ENCODE data around the gene ELMOD1. TPM values are rescaled to one million over a fixed set of nuclear protein-coding genes. Genes with fewer than 3 reads are reported as not detected.

The ELMOD1 gene
- total RNA-seq (not detected), polyA plus RNA-seq (under 1 TPM; 0.14 to 0.42 TPM)

GRCh38 chr11:107590460-107591377, at the start of gene ELMOD1:
Gene ELMOD1 (plus strand): TSS chr11:107591147. CDS start chr11:107618190, 27,043 bp downstream.
- DNase-seq (ENCODE audit: low spot score) = peak; percentile 34
- under 1% methylated on average over 74 of the region's 74 CpGs for WGBS
- no peaks in the 10 kb centered on the region for H3K36me3 ChIP-seq (ENCODE audit: control insufficient read depth in 4 of 4, insufficient read depth in 3 of 4, low read depth in 1 of 4, low read length in 3 of 4)
- no peak within 1 kb of the TSS for H3K9ac ChIP-seq (ENCODE audit: low read depth in 1 of 2, low read length in 2 of 2)
- no peak for TF ChIP-seq YY1 (IDR thresholded peaks at IDR 0.05)
- no peak for TF ChIP-seq FOXA1 (IDR thresholded peaks at IDR 0.05)
- TF ChIP-seq SP1 (IDR thresholded peaks at IDR 0.05) = no peak
- TF ChIP-seq MAX (IDR thresholded peaks at IDR 0.05) = no peak
- TF ChIP-seq HNF4A (conservative IDR thresholded peaks at IDR 0.05) = no peak
- no peak for TF ChIP-seq ZBTB33 (IDR thresholded peaks at IDR 0.05)
- no peak for TF ChIP-seq JUND (IDR thresholded peaks at IDR 0.05)
- no peak for TF ChIP-seq GABPA (IDR thresholded peaks at IDR 0.05 in 1 of 2, conservative IDR thresholded peaks at IDR 0.05 in 1 of 2)
- TF ChIP-seq HNF4G (IDR thresholded peaks at IDR 0.05) = no peak
- no peak for TF ChIP-seq REST (IDR thresholded peaks at IDR 0.05)
- TF ChIP-seq EGR1 (IDR thresholded peaks at IDR 0.05; ENCODE audit: low read depth in 2 of 2) = no peak
- no peak for TF ChIP-seq RAD21 (IDR thresholded peaks at IDR 0.05)
- no peak for TF ChIP-seq FOXA2 (IDR thresholded peaks at IDR 0.05)
- TF ChIP-seq ATF3 (IDR thresholded peaks at IDR 0.05) = no peak
- no peak for TF ChIP-seq RXRA (IDR thresholded peaks at IDR 0.05)
- TF ChIP-seq CTCF (IDR thresholded peaks at IDR 0.05; ENCODE audit: low read depth, low read length, missing input control) = no peak
- no peak for TF ChIP-seq NR2F2 (IDR thresholded peaks at IDR 0.05)
- no peak for TF ChIP-seq TAF1 (conservative IDR thresholded peaks at IDR 0.05)
- no peaks in the 10 kb centered on the region for H3K9me3 ChIP-seq (ENCODE audit: control insufficient read depth in 4 of 4, low read length in 3 of 4)
- H3K4me3 ChIP-seq (ENCODE audit: low read depth in 1 of 3, low read length in 3 of 3) = peak within 1 kb of the TSS; percentile 70 to 76 (median 73)
- peaks cover 0 to 4% (median under 1%) of the 10 kb centered on the region in 4 donors for H3K27me3 ChIP-seq (ENCODE audit: control insufficient read depth in 4 of 4, insufficient read depth in 4 of 4, low read length in 3 of 4)
- peaks cover 10 to 23% (median 17%) of the 10 kb centered on the region in 4 donors for H3K4me1 ChIP-seq (ENCODE audit: control insufficient read depth in 4 of 4, insufficient read depth in 4 of 4, low read length in 3 of 4)
- no peak within 1 kb of the TSS for H3K27ac ChIP-seq (ENCODE audit: low read depth in 1 of 2, low read length in 2 of 2)
